DOHH2 (cell line): ENCODE measurements around the gene ZSWIM1.

Experiments
- H3F3A ChIP-seq: fragments of 200-600 bp; sonication (generic), shearing (Covaris generic); 2 replicates; pipeline ENCODE4 v1.6.0; 2016; ENCODE audit warnings: antibody characterized with exemption, mild to moderate bottlenecking; ENCODE audit not compliant: control insufficient read depth, insufficient read depth
- H3K27ac ChIP-seq: fragments of 200-600 bp; sonication (generic); 2 replicates; pipeline ENCODE4 v1.5.1; 2014; ENCODE audit warnings: low read depth, mild to moderate bottlenecking, low read length, moderate library complexity
- H3K27me3 ChIP-seq: fragments of 200-600 bp; sonication (generic); 2 replicates; pipeline ENCODE4 v1.6.1; 2014; ENCODE audit warnings: mild to moderate bottlenecking, low read length, mixed read lengths; ENCODE audit not compliant: control insufficient read depth
- H3K36me3 ChIP-seq: fragments of 200-600 bp; sonication (generic); 2 replicates; pipeline ENCODE4 v1.6.1; 2014; ENCODE audit warnings: mild to moderate bottlenecking, low read length, moderate library complexity, mixed read lengths; ENCODE audit not compliant: control insufficient read depth
- H3K4me1 ChIP-seq: fragments of 200-600 bp; sonication (generic); 2 replicates; pipeline ENCODE4 v1.6.1; 2014; ENCODE audit warnings: mild to moderate bottlenecking, low read length, mixed read lengths; ENCODE audit not compliant: control insufficient read depth
- H3K4me2 ChIP-seq: fragments of 200-600 bp; sonication (generic); 2 replicates; pipeline ENCODE4 v1.6.0; 2014; ENCODE audit warnings: mild to moderate bottlenecking, low read length, moderate library complexity
- H3K4me3 ChIP-seq: fragments of 200-600 bp; sonication (generic); 2 replicates; pipeline ENCODE4 v1.5.1; 2014; ENCODE audit warnings: mild to moderate bottlenecking, low read length, mixed read lengths
- H3K79me2 ChIP-seq: fragments of 200-600 bp; sonication (generic); 2 replicates; pipeline ENCODE4 v1.6.1; 2014; ENCODE audit warnings: mild to moderate bottlenecking, low read length, mixed read lengths; ENCODE audit not compliant: control insufficient read depth
- H3K9me2 ChIP-seq: fragments of 200-600 bp; sonication (generic); replicated peaks from 2 replicates; pipeline ENCODE4 v1.6.1; 2014; ENCODE audit warnings: mild to moderate bottlenecking, low read length, mixed read lengths; ENCODE audit not compliant: control insufficient read depth
- H3K9me3 ChIP-seq: fragments of 200-600 bp; sonication (generic); 2 replicates; pipeline ENCODE4 v1.6.1; 2014; ENCODE audit warnings: antibody characterized with exemption, low read length, mixed read lengths; ENCODE audit not compliant: control insufficient read depth, insufficient read depth
- H4K20me1 ChIP-seq: fragments of 200-600 bp; sonication (generic); 2 replicates; pipeline ENCODE4 v1.6.0; 2014; ENCODE audit warnings: low read depth, mild to moderate bottlenecking, antibody characterized with exemption, low read length, moderate library complexity; ENCODE audit not compliant: control insufficient read depth, insufficient read depth
- EZH2phosphoT487 ChIP-seq: fragments of 200-600 bp; sonication (generic); IDR thresholded peaks from 2 replicates; pipeline ENCODE4 v1.6.1; 2017; ENCODE audit warnings: borderline replicate concordance, mild to moderate bottlenecking, antibody characterized with exemption, low read length, moderate library complexity, mixed read lengths
- TF ChIP-seq, protein P1 (sequence below): fragments of 200-600 bp; sonication (generic); IDR thresholded peaks from one replicate; pipeline ENCODE4 v1.5.1; 2014; ENCODE audit warnings: antibody characterized with exemption, mild to moderate bottlenecking, low read depth, low read length; ENCODE audit not compliant: poor library complexity, severe bottlenecking

ZSWIM1 gene

DNA sequence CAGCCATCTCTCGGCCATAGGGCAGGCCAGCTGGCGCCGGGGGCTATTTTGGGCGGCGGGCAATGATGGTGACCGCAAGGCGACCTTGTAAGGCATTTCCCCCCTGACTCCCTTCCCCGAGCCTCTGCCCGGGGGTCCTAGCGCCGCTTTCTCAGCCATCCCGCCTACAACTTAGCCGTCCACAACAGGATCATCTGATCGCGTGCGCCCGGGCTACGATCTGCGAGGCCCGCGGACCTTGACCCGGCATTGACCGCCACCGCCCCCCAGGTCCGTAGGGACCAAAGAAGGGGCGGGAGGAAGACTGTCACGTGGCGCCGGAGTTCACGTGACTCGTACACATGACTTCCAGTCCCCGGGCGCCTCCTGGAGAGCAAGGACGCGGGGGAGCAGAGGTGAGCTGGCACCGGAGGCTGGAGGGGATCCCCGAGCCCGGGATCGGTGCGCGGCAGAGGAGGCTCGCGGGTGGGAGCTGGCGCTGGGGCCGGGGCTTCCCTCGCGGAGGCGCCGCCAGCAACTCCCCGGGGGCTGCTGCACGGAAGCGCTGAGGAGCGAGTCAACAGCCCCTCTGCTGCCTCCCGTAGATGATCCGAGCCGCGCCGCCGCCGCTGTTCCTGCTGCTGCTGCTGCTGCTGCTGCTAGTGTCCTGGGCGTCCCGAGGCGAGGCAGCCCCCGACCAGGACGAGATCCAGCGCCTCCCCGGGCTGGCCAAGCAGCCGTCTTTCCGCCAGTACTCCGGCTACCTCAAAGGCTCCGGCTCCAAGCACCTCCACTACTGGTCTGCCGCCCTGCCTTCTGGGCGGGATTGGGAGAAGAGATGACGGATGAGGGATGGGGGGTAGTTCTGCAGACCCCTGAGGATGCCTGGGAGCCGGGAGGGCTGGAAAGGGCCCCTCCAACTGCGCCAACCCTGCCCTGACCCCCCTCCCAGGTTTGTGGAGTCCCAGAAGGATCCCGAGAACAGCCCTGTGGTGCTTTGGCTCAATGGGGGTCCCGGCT, 10.3 kb downstream of the ZSWIM1 start, which contains the start of the genes CTSA and NEURL2:
Gene CTSA, plus strand, starts transcription at position 351 of the 999 bp plus-strand sequence. Its CDS starts 234 bp downstream, at position 585.
Gene NEURL2, minus strand, starts transcription at position 224 of the 999 bp plus-strand sequence. Its CDS starts 217 bp downstream, at position 7.
- no peaks in the 10 kb centered on the region for H3K27me3 ChIP-seq
- peak within 1 kb of the TSS; percentile 83 for H3K4me3 ChIP-seq
- H3K9me2 ChIP-seq = no peaks in the 10 kb centered on the region
- H3K27ac ChIP-seq = no peak within 1 kb of the TSS
- no peaks in the 10 kb centered on the region for H4K20me1 ChIP-seq
- H3K4me2 ChIP-seq = peak within 1 kb of the TSS; percentile 82
- no peaks in the 10 kb centered on the region for H3F3A ChIP-seq
- no peaks in the 10 kb centered on the region for H3K79me2 ChIP-seq
- no peaks in the 10 kb centered on the region for H3K9me3 ChIP-seq
- TF ChIP-seq, protein P1, sequence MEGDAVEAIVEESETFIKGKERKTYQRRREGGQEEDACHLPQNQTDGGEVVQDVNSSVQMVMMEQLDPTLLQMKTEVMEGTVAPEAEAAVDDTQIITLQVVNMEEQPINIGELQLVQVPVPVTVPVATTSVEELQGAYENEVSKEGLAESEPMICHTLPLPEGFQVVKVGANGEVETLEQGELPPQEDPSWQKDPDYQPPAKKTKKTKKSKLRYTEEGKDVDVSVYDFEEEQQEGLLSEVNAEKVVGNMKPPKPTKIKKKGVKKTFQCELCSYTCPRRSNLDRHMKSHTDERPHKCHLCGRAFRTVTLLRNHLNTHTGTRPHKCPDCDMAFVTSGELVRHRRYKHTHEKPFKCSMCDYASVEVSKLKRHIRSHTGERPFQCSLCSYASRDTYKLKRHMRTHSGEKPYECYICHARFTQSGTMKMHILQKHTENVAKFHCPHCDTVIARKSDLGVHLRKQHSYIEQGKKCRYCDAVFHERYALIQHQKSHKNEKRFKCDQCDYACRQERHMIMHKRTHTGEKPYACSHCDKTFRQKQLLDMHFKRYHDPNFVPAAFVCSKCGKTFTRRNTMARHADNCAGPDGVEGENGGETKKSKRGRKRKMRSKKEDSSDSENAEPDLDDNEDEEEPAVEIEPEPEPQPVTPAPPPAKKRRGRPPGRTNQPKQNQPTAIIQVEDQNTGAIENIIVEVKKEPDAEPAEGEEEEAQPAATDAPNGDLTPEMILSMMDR = peak; percentile 3
- TF ChIP-seq EZH2phosphoT487 = no peak
- peaks cover 2% of the 10 kb centered on the region for H3K36me3 ChIP-seq
- H3K4me1 ChIP-seq = peaks cover 23% of the 10 kb centered on the region

DNA sequence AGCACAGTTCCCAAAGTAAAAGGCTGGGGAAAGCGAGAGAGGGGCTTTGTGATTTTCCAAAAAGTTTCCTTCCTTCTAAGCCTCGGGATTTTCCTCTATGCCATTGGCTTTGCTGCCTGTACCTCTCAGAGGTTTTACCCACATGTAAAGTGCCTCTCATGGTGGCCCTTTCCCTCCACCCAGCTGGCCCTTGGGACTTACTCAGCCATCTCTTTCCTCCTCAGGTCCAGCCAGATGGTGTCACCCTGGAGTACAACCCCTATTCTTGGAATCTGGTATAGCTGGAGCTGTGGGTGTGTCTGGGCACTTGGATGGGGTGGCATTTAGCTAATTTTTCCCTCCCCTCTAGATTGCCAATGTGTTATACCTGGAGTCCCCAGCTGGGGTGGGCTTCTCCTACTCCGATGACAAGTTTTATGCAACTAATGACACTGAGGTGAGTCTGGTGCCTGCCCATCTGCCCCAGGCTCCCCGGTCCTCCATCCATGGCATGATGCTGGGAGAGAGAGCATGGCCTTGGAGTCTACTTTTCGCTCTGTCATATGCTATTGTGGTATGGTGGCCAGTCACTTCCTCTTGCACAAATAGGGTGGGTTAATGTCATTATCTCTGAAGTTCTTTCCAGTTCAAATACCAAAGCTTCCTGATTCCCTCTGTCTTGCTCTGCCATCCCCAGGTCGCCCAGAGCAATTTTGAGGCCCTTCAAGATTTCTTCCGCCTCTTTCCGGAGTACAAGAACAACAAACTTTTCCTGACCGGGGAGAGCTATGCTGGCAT, 11.2 kb downstream of the ZSWIM1 start:
- no peaks in the 10 kb centered on the region for H3K79me2 ChIP-seq
- no peak overlapping the region for H3K27ac ChIP-seq
- H3K36me3 ChIP-seq = no peaks in the 10 kb centered on the region
- peak overlapping the region; percentile 83 for H3K4me3 ChIP-seq
- no peaks in the 10 kb centered on the region for H4K20me1 ChIP-seq
- H3K4me1 ChIP-seq = peaks cover 23% of the 10 kb centered on the region
- H3K9me3 ChIP-seq = no peaks in the 10 kb centered on the region
- peak overlapping the region; percentile 82 for H3K4me2 ChIP-seq
- no peaks in the 10 kb centered on the region for H3K27me3 ChIP-seq
- no peaks in the 10 kb centered on the region for H3F3A ChIP-seq
- TF ChIP-seq, protein P1 = no peak
- no peak for TF ChIP-seq EZH2phosphoT487
- H3K9me2 ChIP-seq = no peaks in the 10 kb centered on the region

DNA sequence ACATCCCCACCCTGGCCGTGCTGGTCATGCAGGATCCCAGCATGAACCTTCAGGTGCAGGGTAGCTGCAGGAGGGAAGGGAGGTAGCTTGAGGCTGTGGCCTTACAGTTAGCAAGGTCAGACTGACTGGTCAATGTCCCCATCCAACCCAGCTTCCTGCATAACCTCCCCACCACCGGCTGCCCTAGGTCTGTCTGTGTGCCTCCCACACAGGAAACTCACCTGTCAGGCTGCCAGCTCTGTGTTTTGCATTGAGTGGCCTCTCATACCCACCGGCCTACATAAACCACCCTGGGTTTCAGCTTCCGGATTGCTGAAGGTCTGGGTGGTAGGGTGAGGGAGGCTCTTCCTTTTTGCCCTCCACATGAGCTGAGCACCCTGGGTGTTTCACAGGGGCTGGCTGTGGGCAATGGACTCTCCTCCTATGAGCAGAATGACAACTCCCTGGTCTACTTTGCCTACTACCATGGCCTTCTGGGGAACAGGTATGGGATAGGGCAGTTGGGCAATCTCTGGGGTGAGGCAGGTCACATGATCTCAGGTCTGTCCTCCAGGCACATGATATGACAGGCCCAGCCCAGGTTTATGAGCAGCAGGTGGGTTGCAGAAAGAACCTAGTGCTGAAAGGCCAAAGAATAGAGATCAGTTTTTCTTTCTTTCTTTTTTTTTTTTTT, 11.9 kb downstream of the ZSWIM1 start:
- H3K4me1 ChIP-seq = peaks cover 23% of the 10 kb centered on the region
- no peak overlapping the region for H3K27ac ChIP-seq
- no peaks in the 10 kb centered on the region for H3F3A ChIP-seq
- no peak overlapping the region for H3K4me3 ChIP-seq
- no peaks in the 10 kb centered on the region for H3K9me2 ChIP-seq
- H3K4me2 ChIP-seq = no peak overlapping the region
- no peaks in the 10 kb centered on the region for H3K36me3 ChIP-seq
- H3K9me3 ChIP-seq = no peaks in the 10 kb centered on the region
- no peaks in the 10 kb centered on the region for H4K20me1 ChIP-seq
- no peaks in the 10 kb centered on the region for H3K79me2 ChIP-seq
- no peak for TF ChIP-seq EZH2phosphoT487
- TF ChIP-seq, protein P1 = no peak
- H3K27me3 ChIP-seq = no peaks in the 10 kb centered on the region
